Neural cell (in vitro differentiated cells): Measurements from ENCODE around the gene KCNIP4.

Source experiments
- EP300 ChIP-seq: fragments of 450-650 bp; conservative IDR thresholded peaks from 2 replicates; pipeline ENCODE4 v1.6.1; 2014; ENCODE audit warnings: antibody characterized with exemption, mild to moderate bottlenecking, moderate library complexity; ENCODE audit not compliant: poor library complexity, severe bottlenecking
- EZH2 ChIP-seq: fragments of 200-600, 300-800 bp; shearing (Covaris generic), sonication (generic); IDR thresholded peaks from 2 replicates; pipeline ENCODE4 v1.6.1; 2014; ENCODE audit warnings: antibody characterized with exemption, low read length, borderline replicate concordance, mild to moderate bottlenecking; ENCODE audit not compliant: insufficient read depth, poor library complexity, severe bottlenecking
- POLR2AphosphoS5 ChIP-seq: IDR thresholded peaks from 2 replicates; pipeline ENCODE4 v1.6.1; 2012
- RAD21 ChIP-seq: fragments of 450-650 bp; conservative IDR thresholded peaks from 2 replicates; pipeline ENCODE4 v1.6.1; 2014; ENCODE audit warnings: antibody characterized with exemption, mild to moderate bottlenecking, moderate library complexity
- REST ChIP-seq: IDR thresholded peaks from 2 replicates; pipeline ENCODE4 v1.6.1; 2012; ENCODE audit warnings: borderline replicate concordance
- TF ChIP-seq, protein P1 (sequence below): fragments of 450-650 bp; IDR thresholded peaks from 2 replicates; pipeline ENCODE4 v1.5.1; 2014; ENCODE audit warnings: antibody characterized with exemption, mild to moderate bottlenecking, moderate library complexity; ENCODE audit not compliant: poor library complexity, severe bottlenecking

- TF ChIP-seq RAD21 (no peak), POLR2AphosphoS5 (no peak), REST (no peak), EZH2 (no peak), EP300 (no peak)
- TF ChIP-seq, protein P1, sequence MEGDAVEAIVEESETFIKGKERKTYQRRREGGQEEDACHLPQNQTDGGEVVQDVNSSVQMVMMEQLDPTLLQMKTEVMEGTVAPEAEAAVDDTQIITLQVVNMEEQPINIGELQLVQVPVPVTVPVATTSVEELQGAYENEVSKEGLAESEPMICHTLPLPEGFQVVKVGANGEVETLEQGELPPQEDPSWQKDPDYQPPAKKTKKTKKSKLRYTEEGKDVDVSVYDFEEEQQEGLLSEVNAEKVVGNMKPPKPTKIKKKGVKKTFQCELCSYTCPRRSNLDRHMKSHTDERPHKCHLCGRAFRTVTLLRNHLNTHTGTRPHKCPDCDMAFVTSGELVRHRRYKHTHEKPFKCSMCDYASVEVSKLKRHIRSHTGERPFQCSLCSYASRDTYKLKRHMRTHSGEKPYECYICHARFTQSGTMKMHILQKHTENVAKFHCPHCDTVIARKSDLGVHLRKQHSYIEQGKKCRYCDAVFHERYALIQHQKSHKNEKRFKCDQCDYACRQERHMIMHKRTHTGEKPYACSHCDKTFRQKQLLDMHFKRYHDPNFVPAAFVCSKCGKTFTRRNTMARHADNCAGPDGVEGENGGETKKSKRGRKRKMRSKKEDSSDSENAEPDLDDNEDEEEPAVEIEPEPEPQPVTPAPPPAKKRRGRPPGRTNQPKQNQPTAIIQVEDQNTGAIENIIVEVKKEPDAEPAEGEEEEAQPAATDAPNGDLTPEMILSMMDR: no peak
Measured at GRCh38 chr4:20840648-20841190, 1107.9 kb downstream of the KCNIP4 start.
